Stimulated activated CD8-positive, alpha-beta memory T cell treated with anti-CD3 and anti-CD28 coated beads, Interleukin-2, amount 100 ng/mL, for 48 hours (primary cell): ENCODE results near the gene ENOSF1.
A peak's percentile ranks its signal among the peaks of the same experiment; 100 is the strongest.
"Not testable (repeated sequence)": the region's sequence is repeated elsewhere in the genome, so short reads cannot be mapped to it uniquely, and the experiment has no call there.

ENCODE experiments used
- DNase-seq, 2 donors: peaks; one replicate each; pipeline ENCODE4 v3.0.0-alpha.2; 2020; ENCODE audit warnings: low read depth in 2 of 2

Gene ENOSF1

GRCh38 chr18:708096-708495 lies 4.3 kb downstream of the ENOSF1 start:
- no peak for DNase-seq

DNA sequence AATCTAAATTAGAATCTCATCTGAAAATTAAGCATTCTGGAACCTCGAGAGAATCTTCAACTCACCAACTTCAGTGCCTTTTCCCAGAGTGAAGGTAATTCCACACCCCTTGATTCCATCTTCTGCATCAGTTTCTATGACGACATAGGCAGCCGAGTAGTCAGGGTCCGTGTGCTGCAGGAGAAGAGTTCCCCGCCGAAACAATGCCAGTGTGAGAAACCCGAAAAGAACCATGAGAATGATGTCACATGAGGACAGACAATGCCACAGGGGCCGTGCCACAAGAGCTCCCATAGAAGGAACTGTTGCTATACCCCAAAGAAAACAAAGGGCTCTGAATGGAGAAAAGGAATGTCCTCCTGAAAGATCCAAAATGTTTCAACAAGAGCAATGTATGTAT lies 6.0 kb downstream of the ENOSF1 start:
- no peak for DNase-seq

DNA sequence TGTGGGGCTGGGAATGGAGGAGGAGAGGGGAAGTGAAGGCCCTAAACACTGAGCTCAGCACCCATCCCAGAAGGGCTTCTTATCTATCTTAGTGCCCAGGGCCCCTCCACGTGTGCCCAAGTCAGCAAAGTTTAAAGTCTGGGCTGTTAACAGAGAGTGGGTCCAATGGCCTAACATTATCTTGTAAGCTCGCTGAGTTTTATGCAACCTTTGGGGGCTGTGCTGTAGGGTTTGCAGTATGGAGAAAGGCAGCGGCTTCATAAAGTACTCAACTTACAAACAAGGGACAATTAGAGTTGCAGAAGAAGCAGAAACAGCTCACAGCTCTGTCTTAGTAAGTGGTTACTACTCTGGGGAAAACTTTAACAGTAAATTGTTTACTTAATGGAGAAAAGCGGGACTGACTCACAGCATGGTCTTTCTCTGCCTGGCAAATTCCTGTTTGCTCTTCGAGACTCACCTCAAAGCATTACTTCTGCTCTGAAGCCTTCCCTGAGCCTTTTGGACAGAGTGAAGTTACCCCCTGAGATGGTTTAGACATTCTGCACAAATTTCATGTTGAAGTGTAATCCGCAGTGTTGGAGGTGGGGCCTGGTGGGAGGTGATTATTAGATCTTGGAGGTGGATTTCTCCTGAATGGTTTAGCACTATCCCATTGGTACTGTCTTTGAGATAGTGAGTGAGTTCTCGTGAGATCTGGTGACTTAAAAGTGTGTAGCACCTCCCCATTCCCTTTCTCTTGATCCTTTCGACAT lies 9.0 kb downstream of the ENOSF1 start:
- no peak for DNase-seq

DNA sequence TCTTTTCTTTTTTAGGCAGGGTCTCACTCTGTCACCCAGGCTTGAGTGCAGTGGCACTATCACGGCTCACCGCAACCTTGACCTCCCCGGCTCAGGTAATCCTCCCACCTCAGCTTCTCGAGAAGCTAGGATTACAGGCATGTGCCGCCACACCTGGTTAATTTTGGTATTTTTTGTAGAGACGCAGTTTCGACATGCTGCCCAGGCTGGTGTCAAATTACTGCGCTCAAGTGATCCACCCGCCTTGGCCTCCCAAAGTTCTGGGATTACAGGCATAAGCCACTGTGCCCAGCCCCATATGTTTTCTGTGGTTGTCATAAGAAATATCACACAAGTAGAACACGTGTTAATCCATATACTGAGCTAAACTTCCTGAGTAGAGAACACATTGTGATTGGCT lies 14.6 kb downstream of the ENOSF1 start:
- DNase-seq, result no peak

- DNase-seq, result no peak
These were observed 15.4 kb downstream of the ENOSF1 start for GRCh38 chr18:697012-697411.

DNA sequence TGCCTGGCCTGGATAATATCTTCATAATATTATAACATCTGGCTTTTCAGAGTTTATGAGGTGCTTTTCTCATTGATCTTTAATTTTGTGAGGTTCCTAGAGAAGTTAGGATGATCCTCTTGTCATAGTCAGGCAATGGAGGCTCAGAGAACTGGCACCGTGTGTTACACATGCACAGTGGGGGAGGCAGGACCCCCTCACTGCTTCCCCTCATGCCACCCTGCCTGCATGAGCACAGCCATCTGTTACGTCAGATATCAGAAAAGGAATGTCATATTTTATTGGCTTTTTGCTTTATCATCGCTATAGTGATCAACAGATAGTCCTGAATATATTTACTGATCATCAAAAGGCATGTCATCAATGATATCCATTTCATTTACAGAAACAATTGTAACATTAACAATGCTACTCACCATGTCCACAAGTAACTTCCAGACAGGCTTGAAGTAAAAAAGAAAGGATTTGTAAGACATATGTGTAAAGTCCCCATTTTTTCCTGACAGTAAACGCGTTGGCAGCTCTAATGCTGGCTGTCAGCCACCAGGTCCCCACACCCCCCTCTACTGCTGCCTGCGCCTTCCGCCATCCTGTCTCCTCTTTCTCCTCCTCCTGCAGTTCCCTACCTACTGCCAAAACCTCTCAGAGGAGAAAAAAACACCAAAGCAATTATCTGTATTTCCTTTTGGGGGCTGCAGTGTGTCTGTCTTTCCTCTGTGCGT lies 18.8 kb downstream of the ENOSF1 start:
- no peak for DNase-seq

- no peak for DNase-seq
These were observed 19.6 kb downstream of the ENOSF1 start for GRCh38 chr18:692824-693223.

DNA sequence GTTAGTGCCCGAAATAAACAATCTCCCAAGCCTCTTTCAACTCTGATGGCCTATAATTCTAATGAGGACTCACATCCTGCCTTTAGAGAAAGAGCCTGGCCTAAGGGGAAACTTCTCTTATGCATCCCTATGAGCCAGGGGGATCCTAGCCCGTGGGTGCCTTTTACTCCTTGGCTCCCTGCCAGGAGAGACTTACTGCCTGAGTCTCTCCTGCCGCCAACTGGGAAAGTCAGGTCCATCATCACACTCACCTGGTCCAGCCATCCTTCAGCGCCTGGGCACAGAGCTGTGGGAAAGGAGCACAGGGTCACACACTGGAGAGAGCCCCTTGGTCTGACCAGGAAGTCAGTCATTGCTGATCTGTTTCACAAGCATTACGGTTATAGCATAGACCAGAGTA lies 24.1 kb downstream of the ENOSF1 start:
- no peak for DNase-seq

DNA sequence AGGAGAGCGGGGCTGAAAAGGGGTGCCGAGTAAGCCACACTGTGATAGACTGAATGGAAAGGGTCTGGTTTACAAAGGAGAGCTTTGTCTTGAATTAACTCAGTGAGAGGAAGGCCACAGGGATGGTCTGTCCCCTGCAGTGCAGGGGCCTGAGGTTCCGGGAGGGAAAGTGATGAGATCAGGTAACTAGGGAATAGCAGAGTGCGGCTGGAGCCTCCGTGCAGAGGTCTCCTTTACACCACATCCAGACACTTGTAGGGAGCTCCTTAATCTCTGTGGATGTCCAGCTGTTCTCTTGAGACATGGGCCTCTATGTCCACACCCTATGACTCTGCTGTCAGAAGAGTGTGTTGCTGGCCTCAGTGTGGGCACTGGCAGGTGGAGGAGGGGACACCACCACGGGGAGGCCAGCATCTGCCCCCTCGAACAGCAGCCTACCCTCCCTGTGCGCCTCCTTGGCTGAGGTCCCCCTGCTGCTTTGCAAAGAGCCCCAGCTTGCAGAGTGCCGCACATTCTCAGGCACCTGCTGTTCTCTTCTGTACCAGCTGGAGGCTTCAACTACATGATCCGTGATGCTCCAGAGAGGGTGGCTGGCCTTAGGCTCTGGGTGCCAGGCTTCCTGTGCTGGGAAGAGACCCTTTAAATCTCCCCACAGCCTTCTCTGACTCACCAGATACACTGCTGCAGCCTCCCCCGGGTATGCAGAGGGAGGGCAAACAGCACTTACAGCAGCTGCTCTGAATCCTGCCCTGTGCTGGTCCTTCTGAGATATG lies 25.9 kb downstream of the ENOSF1 start:
- no peak for DNase-seq

DNA sequence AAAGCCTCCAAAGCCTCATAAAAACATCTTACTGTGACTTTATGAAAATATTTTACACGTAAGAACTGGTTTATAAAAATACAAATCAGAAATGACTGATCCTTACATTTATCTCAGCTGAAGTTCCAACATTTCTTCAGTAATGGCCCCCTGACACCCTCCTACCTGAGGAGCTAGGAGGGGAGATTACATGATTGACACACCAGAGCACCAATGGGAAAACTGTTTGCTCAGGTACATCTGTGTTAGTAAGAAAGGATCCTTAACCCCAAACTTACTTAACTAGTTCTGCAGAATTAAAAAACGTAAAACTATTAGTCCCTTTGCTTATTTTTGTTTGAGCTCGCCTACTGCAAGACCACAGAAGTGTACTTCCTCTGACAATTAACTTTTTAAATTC lies 27.0 kb downstream of the ENOSF1 start:
- DNase-seq, result no peak

- DNase-seq, result no peak
These were observed 28.9 kb downstream of the ENOSF1 start for GRCh38 chr18:683531-683930.

DNA sequence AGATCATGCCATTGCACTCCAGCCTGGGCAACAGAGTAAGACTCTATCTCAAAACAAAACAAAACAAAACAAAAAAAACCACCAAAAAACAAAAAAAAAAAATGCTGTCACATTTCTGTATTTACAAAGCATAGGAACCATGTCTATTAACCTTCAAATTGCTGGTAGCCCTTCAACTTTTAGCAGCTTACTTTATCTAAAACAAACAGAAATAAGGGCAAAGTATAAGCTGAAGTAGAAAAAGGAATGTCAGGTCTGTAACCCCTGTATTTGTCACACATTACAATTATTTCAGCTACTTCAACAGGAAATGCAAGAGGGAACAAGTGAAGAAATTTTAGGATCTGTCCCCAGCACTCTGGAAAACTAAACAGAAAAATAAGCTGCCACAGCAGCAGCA lies 29.6 kb downstream of the ENOSF1 start:
- no peak for DNase-seq

DNA sequence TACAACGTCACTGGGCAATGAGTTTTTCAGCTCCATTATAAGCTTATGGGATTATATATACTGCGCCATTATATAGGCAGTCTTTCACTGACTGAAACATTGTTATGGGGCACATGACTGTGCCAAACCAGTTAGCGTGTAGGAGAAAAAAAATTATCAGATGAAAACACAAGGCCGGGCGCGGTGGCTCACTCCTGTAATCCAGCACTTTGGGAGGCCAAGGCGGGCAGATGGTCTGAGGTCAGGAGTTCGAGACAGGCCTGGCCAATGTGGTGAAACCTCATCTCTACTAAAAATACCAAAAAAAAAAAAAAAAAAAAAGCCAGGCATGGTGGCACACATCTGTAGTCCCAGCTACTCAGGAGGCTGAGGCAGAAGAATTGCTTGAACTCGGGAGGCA lies 30.0 kb downstream of the ENOSF1 start:
- DNase-seq, result not testable (repeated sequence)

- DNase-seq, result peak; percentile 13 to 23
These were observed 30.4 kb downstream of the ENOSF1 start for GRCh38 chr18:681985-682384.

DNA sequence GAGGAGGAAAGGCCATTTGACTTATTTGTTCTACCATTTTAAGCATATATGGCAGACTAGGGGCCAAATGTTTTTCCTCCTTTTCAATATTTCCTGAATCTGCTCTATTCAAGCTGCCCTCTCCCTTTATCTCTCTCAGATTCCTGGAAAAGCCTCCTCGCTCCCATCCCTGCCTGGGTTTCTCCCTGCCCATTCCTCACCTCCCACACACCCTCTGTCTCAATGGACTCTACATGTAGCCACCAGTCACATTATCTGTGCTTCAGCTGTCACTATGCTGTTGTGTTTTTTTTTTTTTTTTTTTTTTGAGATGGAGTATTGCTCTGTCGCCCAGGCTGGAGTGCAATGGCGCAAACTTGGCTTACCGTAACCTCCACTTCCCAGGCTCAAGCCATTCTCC lies 32.0 kb downstream of the ENOSF1 start:
- no peak for DNase-seq

DNA sequence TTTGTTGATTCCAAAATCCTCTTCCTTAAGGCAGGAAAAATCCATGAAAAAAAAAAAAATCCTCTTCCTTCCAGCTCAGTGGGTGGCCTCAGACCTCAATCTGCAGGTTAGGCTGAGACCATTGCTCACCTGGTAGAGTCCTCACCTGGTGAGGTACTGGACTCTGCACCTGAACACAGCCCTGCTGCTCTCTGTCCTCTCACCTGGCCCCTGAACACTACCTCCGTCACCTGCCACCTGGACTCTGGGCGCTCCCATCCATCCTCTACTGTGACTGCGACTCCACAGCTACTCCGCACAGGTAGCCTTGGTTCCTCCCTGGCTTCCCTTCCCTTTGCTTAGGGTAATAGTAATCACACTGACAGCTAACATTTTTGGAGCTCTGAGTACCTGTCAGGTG lies 32.9 kb downstream of the ENOSF1 start:
- no peak for DNase-seq

GRCh38 chr18:678482-679182 lies 33.8 kb downstream of the ENOSF1 start:
- no peak for DNase-seq

DNA sequence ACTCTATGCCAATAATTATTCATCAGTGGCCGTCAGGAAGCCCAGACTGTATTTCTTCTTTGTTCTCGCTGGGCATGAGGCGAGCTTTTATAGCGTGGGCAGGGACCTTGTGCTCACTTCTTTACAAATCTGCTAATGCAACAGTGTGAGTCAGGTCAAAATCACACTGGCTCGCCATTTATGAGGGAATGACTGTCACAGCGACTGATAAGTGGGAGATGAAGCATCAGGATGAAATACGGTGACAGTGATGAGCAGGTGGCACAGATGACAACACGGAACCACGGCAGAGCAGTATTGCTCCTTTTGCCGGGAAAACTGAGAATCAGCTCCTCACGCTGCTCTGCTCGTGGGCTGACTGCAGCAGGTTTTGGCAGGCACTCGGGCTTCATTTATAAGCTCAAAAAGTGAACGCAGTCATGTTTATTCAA lies 34.5 kb downstream of the ENOSF1 start:
- DNase-seq, result no peak

- DNase-seq, result no peak
These were observed 35.3 kb downstream of the ENOSF1 start for GRCh38 chr18:677145-677544.

DNA sequence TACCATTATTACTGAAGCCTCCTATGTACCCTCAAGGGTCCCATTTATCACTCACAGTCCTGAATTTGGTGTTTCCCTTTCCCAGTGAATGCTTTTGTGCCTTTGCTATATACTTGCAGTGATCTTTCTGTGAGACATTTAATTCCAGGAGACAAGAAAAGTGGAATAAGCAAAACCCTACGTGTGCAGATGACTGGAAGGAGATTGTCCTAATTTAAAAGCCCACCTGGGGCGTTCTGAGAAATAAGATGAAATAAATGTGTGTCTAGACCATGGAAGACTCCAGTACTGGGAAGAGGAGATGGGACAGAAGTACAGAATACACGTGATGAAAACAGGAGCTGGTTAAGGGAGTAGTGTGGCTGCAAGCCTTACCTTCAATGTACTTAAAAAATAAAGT lies 35.7 kb downstream of the ENOSF1 start:
- no peak for DNase-seq

DNA sequence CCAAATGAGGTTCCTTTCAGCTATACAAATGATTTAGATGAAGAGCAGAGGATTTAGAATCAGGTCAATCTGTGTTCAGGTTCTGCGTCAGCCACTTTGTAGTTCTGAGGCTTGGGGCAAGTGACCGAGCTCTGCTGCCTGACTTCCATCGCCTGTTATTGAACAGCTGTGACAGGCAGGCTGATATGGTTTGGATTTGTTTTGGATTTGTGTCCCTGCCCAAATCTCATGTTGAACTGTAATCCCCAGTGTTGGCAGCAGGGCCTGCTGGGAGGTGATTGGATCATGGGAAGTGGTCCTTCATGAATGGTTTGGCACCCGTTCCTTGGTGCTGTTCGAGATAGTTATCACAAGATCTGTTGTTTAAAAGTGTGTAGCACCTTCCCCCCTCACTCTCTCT lies 36.4 kb downstream of the ENOSF1 start:
- DNase-seq, result no peak

DNA sequence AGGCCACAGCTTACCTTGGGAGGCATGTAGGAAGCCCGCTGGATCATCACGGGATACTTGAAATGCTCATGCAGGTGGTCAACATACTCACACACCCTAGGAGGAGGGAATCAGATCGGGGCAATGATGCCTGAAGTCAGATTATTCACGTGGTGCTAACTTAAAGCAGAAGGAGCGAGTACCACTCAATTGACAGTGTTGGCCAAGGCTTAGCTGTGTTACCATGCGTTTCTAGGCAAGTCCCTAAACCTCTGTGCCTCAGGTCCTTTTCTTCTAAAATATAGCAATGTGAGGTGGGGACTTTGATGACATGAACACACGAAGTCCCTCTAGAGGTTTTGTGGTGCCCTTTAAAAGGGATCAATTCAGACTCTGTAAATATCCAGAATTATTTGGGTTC lies 37.1 kb downstream of the ENOSF1 start:
- DNase-seq, result no peak
